Natural killer cell (primary cell): Measurements from ENCODE around the gene SUSD3. TPM values are rescaled to one million over a fixed set of nuclear protein-coding genes. Genes with fewer than 3 reads are reported as not detected.
A peak's percentile ranks its signal among the peaks of the same experiment; 100 is the strongest.

Experiments used
- ATAC-seq, 3 donors: fragments of 150-1000 bp in 2 of 3; fragments of 200-7000 bp in 1 of 3; cut with Tn5 transposase; 1 replicate in 1 of 3; 2 replicates in 2 of 3; pipeline ENCODE4 v1.10.0; 2021; ENCODE audit warnings: mild to moderate bottlenecking in 2 of 3, moderate library complexity in 2 of 3
- DNase-seq, 2 donors: peaks; one replicate each; pipeline versions ENCODE4 v3.0.0 to v3.0.0-alpha.2; 2013 to 2021; ENCODE audit warnings: mixed read lengths in 1 of 2
- H3K27ac ChIP-seq: one replicate; pipeline ENCODE4 v1.5.1; 2013; ENCODE audit warnings: mild to moderate bottlenecking, low read length
- H3K27me3 ChIP-seq: one replicate; pipeline ENCODE4 v1.6.1; 2013; ENCODE audit warnings: low read length; ENCODE audit not compliant: control insufficient read depth, insufficient read depth
- H3K36me3 ChIP-seq: one replicate; pipeline ENCODE4 v1.6.1; 2013; ENCODE audit warnings: low read length; ENCODE audit not compliant: control insufficient read depth, insufficient read depth
- H3K4me1 ChIP-seq: one replicate; pipeline ENCODE4 v1.6.1; 2013; ENCODE audit warnings: low read length; ENCODE audit not compliant: control insufficient read depth, insufficient read depth
- H3K4me3 ChIP-seq: one replicate; pipeline ENCODE4 v1.5.1; 2013; ENCODE audit warnings: low read length
- H3K9me3 ChIP-seq: one replicate; pipeline ENCODE4 v1.6.1; 2013; ENCODE audit warnings: low read length; ENCODE audit not compliant: control insufficient read depth, insufficient read depth
- H3K27ac Mint-ChIP-seq, 2 donors: one replicate each; pipeline ENCODE4 v1.8.0; 2022; ENCODE audit warnings: mild to moderate bottlenecking in 2 of 2, mixed read lengths in 2 of 2, moderate library complexity in 1 of 2
- H3K27me3 Mint-ChIP-seq, 2 donors: one replicate each; pipeline ENCODE4 v1.8.0; 2022; ENCODE audit warnings: low read depth in 2 of 2, mixed read lengths in 2 of 2
- H3K36me3 Mint-ChIP-seq: one replicate; pipeline ENCODE4 v1.8.0; 2022; ENCODE audit warnings: mixed read lengths
- H3K4me1 Mint-ChIP-seq, 2 donors: one replicate each; pipeline ENCODE4 v1.8.0; 2022; ENCODE audit warnings: mixed read lengths in 2 of 2
- H3K4me3 Mint-ChIP-seq: one replicate; pipeline ENCODE4 v1.8.0; 2022; ENCODE audit warnings: mild to moderate bottlenecking, moderate library complexity, mixed read lengths
- H3K9me3 Mint-ChIP-seq, 2 donors: one replicate each; pipeline ENCODE4 v1.8.0; 2022; ENCODE audit warnings: mixed read lengths in 2 of 2
- CTCF ChIP-seq: fragments of 200-600 bp; IDR thresholded peaks from one replicate; pipeline ENCODE4 v1.8.0; 2022; ENCODE audit warnings: antibody characterized with exemption
- WGBS: methylation state at CpG from one replicate; pipeline ENCODE4 v1.1.7; 2013; ENCODE audit warnings: missing lambda C conversion rate; ENCODE audit not compliant: insufficient coverage; 5-methylcytosine and 5-hydroxymethylcytosine counted together
- intact Hi-C: fragments of 100-400 bp; cut with micrococcal nuclease; formaldehyde crosslinking; loops from one replicate; pipeline ENCODE4 v1.14.2; 2022
- total RNA-seq, 4 donors: library from RNA; stranded (reverse); fragments of 120-200 nt in 1 of 4; gene quantifications; one replicate each; pipeline versions ENCODE4 v1.2.3 to v1.2.4, GENCODE V29; 2013 to 2022

SUSD3 gene
- total RNA-seq, 3 donors from 2014 or later (not counting 1 experiment from before 2014, with no cell fraction given), result 1.2 to 2.1 (median 1.8) TPM

- Histone ChIP-seq H3K4me1 (peaks cover 73% of the 10 kb centered on the region), H3K36me3 (peaks cover 81% of the 10 kb centered on the region), H3K9me3 (no peaks in the 10 kb centered on the region), H3K4me3 (no peak overlapping the region), H3K27ac (no peak overlapping the region), H3K27me3 (no peaks in the 10 kb centered on the region)
- H3K9me3 Mint-ChIP-seq, result no peaks in the 10 kb centered on the region
- H3K4me1 Mint-ChIP-seq, result peaks cover 31 to 54% of the 10 kb centered on the region in 2 donors
- TF ChIP-seq CTCF, result no peak
- no peaks in the 10 kb centered on the region for H3K36me3 Mint-ChIP-seq
- DNase-seq, result no peak
- ATAC-seq, result no peak
- intact Hi-C loops, result no loop called here
- H3K4me3 Mint-ChIP-seq, result no peak overlapping the region
- WGBS, result 96% methylated on average over 9 of the region's 9 CpGs
- H3K27me3 Mint-ChIP-seq, result no peaks in the 10 kb centered on the region
- peak overlapping the region; percentile 34 to 53 for H3K27ac Mint-ChIP-seq
These were observed 27.6 kb upstream of the SUSD3 start for GRCh38 chr9:93030642-93031628.

- no peak overlapping the region for H3K27ac ChIP-seq
- peak overlapping the region; percentile 34 to 53 for H3K27ac Mint-ChIP-seq
These were observed 26.7 kb upstream of the SUSD3 start for GRCh38 chr9:93031629-93032430.

GRCh38 chr9:93032545-93032944 is 26.0 kb upstream of the SUSD3 start:
- H3K4me1 ChIP-seq, result peaks cover 73% of the 10 kb centered on the region
- no peak overlapping the region for H3K27ac ChIP-seq
- H3K36me3 ChIP-seq, result peaks cover 77% of the 10 kb centered on the region
- WGBS, result 94% methylated on average over 12 of the region's 12 CpGs
- H3K27me3 ChIP-seq, result no peaks in the 10 kb centered on the region
- Mint-ChIP-seq H3K4me1 (peaks cover 25 to 56% of the 10 kb centered on the region in 2 donors), H3K27ac (peak overlapping the region in 1 of 2 donors; percentile 53), H3K27me3 (no peaks in the 10 kb centered on the region), H3K36me3 (no peaks in the 10 kb centered on the region), H3K9me3 (no peaks in the 10 kb centered on the region), H3K4me3 (no peak overlapping the region)
- no peak overlapping the region for H3K4me3 ChIP-seq
- H3K9me3 ChIP-seq, result no peaks in the 10 kb centered on the region
- intact Hi-C loops, result no loop called here
- ATAC-seq (no peak), DNase-seq (no peak)
- no peak for TF ChIP-seq CTCF

More at GRCh38 chr9:93031629-93032430, 26.7 kb upstream of the SUSD3 start:
- TF ChIP-seq CTCF, result no peak
- WGBS, result 86% methylated on average over 8 of the region's 10 CpGs
- Histone ChIP-seq H3K4me1 (peaks cover 73% of the 10 kb centered on the region), H3K4me3 (no peak overlapping the region), H3K36me3 (peaks cover 80% of the 10 kb centered on the region), H3K9me3 (no peaks in the 10 kb centered on the region), H3K27me3 (no peaks in the 10 kb centered on the region)
- intact Hi-C loops, result no loop called here
- Mint-ChIP-seq H3K4me3 (no peak overlapping the region), H3K27me3 (no peaks in the 10 kb centered on the region), H3K4me1 (peaks cover 32 to 58% of the 10 kb centered on the region in 2 donors), H3K36me3 (no peaks in the 10 kb centered on the region), H3K9me3 (no peaks in the 10 kb centered on the region)
- DNase-seq (no peak), ATAC-seq (no peak)
